GM21619 (cell line): ENCODE data around the gene FAM72A.
A peak's percentile ranks its signal among the peaks of the same experiment; 100 is the strongest.
"Not testable (repeated sequence)": the region's sequence is repeated elsewhere in the genome, so short reads cannot be mapped to it uniquely, and the experiment has no call there.

ENCODE experiments used
- ATAC-seq: cut with Tn5 transposase; IDR thresholded peaks from one replicate; pipeline ENCODE4 v1.9.1; 2021; ENCODE audit not compliant: unreplicated experiment

The FAM72A gene

DNA sequence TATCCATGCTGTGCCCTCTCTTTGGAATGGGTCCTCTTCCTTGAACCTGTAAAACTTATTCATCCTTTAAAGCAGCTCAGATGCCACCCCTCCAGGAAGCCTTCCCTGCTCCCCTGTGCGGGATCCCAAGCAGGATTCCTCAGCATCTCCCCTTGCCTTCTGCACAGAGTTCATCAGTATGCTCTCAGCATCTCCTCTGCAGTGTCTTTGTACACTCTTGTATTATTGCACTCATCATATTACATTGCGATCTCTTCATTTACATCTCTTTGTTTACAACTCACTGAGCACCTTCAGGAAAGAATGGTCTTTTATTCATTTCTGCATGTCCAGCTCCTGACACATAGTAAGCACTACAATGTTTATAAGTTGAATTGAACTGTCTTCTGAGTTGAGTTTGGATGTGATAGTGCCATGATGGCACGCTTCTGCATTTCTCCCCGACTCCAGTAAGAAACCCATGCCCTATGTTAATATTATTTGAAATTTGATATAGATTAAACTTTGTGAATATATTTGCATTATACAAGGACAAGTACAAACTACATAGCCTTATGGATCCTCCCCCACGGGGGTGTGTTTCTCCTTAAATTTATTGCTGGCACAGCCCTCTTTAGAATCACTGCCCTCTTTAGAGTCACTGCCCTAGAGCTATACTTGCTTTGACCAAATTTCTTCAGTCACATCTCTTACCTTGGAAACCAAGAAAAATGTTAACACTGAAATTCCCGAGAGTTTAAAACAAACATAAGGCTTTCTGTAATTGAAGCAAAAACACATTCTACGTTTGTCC is 13.2 kb upstream of the FAM72A start:
- not testable (repeated sequence) for ATAC-seq

DNA sequence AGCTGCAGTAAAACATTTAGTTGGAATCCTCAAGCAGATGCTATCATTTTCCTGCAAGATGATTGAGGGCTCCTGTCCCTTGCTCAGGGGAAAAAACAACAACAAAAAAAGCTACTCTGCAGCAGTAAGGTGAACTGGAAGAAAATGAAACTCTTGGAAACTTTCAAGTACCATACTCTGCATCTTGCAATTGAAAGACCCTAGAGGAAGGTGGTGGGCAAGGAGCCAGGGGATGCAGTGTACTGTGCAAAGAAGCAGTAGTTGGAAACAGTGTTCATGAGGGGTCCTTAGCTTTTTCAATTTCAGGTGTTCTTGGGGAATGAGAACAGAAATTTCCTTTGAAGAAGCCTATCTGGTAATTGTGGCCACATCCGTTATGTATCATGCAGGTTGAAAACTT is 8.2 kb upstream of the FAM72A start:
- not testable (repeated sequence) for ATAC-seq

DNA sequence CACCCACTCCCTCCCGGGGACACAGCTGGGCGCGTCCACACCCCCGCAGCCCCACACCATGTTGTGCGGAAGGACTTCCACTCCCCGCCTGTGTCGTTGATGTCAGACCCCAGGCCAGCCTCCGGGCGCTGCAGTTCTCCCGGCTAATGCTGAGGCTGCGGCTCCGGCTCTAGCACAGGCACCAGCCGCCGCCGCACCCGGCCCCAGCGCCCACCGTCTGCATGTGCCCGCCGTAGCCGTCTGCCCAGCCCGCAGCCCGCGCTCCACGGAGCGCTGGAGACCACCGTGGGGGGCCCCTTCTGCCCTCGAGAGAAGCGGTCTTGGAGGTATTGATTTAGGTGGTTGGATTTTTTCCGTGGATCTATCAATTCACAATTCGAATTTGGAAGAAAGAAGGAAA is 2.9 kb upstream of the FAM72A start:
- ATAC-seq, result not testable (repeated sequence)

DNA sequence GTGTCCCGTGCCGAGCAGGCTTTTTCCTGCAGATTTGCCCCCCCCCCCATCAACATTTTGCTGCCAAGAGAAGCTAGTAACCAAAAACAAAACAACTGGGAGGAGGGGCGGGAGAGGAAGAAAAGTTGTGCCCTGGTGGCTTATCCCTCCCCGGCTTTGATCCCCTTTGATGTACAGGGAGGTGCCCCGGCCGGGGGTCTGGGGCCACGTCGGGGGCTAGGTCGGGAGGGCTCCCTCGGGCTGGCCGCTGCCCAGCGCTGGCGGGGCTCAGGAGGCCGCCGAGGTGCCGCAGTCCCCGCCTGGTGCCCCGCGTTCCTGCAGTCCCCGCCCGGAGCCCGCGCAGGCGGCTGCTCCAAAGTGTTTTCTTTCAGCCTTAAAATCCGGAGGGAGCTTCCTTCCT is 2.2 kb upstream of the FAM72A start:
- ATAC-seq, result not testable (repeated sequence)

DNA sequence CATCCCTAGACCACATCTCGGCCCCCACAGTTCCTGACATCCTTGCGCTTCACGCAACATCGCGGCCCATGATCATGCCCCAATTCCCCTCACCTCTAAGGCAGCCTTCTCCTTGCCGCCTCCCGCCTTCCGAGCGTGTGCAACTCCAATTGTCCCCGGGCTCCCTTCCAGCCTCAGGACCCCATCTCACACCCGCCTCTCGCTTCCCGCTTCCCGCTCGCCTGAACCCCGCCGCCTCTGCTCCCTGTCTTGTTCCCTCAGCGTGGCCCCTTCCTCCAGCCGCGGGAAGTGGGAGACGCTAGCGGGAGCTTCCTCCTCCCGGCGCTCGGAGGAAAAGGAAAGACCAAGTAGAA is 1.5 kb upstream of the FAM72A start:
- not testable (repeated sequence) for ATAC-seq

DNA sequence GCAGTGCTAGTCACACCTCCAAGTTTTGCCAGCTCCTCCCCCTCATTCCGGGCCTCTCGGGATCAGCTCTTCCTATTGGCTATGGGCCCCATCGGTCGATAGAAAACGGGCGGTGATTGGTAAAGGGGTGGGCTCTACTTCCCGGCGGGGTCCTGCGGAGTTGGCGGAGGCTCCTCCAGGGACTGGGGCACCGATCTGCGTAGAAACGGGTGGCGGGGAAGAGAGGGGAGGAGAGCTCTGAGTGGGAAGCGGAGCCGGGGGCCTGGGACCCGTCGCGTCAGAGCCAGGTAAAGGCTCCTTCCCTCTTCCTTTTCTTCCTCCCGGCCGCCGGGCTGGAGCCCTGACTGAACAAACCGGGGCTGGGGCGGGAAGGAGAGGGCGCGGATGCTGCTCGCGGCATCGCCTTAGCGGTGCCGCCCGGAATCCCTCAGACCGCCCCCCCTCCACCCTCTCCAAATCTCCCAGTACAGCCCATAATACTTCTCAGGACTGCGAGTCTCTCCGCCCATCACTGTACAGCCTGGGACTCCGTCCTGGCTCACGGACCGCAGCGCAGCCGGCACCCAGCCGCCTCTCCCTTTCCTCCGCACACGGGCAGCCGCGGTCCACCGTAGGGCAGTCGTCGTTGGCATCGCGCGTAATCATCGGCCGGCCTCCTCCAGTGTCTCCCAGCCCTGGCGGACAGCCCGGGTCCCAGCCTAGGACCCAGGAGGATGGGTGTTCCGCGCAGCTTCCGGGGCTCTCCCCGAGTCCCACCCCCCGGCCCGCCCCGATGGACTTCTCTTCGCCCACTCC is 922 bp upstream of the FAM72A start, which contains the start of gene SRGAP2:
Gene SRGAP2, plus strand, starts transcription at position 178 of the 795 bp plus-strand sequence. CDS start 2,430 bp downstream, outside the sequence.
- peak; percentile 7 for ATAC-seq

DNA sequence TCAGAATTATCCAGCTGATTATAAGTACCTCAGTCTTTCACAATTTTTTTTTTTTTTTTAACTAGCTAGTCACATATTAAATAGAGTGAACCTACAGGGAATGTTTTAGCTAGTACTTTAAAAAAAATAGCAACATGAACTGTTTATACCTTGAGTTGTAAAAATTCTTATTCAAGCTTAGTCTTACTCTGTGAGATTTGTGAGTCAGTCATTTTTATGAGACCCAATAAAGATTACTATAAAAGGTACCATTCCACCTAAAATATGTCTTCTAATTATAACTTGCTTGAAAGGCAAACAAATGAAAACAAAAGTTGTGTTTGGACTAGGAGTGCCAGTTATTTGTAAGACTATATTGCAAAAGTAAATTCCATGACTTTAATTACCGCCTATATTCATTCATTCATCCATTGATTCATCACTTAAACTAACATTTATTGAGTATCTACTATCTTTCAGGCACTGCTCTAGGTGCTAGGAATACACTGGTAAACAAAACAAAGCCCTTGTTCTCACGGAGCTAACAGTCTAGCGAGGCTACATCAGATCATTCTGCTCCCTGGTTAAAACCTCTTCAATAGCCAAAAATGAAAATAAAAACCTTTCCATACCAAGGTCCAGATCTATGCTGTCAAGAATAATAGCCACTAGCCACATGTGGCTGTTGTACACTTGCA is 5.8 kb downstream of the FAM72A start:
- not testable (repeated sequence) for ATAC-seq

DNA sequence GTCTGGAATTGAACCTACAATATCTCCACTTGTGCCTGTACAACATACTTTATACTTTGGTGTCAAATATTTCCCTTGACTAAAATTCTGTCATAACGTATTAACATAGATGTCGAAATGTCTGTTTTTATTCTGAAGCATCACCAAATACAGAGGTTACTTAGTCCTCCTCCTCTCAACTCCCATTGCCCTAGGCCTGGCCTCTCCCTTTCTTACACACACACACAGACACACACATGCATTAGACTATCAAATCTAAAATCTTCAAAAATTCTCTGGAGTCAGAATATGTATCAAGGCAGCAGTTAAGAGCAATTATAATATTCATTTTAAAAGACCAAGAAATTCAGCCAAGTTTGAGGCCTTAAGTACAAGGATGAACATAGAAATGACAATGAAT is 7.5 kb downstream of the FAM72A start:
- ATAC-seq, result not testable (repeated sequence)

DNA sequence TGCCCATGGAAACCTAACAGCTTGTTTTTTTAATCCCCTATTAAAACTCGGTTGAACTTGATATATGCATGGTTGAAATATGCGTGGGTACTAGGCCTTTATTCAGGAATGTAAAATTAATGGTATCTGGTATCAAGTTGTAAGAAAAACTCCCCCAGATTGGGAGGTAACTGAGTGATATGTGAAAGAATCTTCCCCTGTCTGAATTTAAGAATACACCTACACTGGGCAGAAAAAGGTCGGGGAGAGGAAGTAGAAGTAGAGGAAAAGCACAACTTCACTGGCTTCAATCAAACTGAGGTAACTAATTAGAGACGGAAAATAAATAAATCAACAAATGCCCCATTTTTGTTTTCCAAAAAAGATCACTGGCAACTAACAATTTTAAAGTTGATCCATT is 15.8 kb downstream of the FAM72A start:
- ATAC-seq, result not testable (repeated sequence)

DNA sequence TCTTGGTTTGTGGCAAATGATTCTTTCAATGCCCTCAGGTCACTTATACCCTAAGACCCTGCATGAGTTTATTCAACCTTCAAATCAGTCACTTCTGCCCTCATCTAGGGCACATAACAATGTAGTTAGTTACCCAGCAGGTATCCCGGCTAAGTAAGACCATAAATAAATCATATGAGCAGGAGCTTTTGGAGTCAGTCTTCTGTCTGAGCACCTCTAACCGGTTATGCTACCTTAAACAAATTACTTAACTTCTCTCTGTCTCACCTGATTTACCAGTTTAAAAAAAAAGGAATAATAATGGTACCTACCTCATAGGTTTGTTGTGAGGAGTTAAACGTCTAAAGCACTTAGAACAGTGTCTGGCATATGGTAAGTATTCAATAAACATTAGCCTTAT is 16.9 kb downstream of the FAM72A start:
- ATAC-seq, result not testable (repeated sequence)

DNA sequence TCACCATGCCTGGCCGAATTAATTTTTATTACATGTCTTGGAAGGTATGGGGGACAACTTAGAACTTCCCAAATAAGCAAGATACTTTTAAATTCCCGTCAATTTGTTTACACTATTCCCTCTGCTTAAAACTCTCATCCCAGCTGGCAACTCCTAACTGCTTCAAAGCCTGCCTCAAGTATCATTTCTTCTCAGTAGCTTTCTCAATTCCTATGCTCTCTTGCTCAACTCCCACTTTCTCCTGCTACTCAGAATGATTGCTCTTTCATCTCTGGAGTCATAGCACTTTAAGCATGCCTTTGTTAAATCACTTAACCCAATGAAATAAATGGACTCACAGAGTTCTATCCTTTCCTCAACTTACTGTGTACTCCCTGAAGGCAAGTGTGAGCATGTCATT is 18.9 kb downstream of the FAM72A start:
- ATAC-seq, result not testable (repeated sequence)

DNA sequence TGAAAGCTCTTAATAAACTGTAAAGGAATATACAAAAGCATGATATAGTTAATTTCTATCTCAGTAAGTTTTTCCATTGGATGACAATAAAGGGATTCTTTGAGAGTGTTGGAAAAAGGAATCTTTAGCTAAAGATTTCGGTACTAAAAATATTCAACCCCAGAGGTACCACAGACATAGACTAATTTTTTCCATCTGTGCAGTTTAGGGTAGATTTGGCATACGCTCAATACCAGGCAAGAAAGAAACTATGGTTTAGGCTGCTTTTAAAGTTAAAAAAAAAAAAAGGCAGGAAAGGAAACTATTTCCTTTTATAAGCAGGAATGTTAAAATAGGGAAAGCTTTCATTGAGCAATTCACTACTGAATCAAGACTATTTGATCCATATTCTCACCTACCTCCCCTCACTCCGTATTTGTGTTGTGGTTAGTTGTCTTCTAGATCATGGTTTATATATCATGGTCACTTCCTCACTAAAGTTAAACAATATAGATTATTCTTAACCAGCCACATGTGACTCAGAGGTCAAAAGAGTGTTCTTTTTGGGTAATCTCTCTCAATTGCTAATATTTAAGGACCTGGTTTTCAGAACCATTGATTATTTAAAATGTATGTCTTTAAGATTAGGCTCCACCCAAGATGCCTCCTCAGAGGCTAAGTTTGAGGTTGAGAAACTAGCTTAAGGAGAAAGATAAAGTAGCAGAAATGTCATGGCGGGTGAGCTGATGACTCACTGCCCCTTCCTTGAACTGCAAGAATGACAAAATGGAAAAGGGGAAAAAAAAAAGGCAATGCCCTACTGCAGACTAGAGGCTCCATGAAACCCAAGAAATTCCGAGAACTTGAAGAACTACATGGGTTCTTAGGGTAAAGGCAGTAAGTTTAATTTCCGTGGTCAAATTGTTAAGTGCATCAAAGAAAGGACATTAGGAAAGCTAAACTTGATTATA is 20.0 kb downstream of the FAM72A start:
- not testable (repeated sequence) for ATAC-seq

DNA sequence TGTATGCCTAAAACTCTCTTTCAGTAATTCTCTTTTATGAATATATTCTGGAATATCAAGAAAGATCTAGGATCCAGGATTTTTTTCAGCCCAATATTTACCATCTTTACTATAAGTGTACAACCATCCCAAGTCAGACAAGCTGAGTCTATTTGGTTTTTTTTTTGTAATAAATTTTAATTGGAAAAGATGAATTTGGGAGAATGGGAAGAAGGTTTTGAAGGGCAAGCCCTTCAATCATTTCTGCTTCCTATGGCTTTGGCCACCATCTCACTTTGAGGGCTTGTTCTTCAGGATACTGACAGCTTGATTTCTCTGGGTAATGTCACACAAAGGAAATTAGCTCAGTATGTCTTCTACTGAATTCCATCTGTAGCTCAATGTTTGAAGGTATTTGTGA is 23.0 kb downstream of the FAM72A start:
- ATAC-seq, result not testable (repeated sequence)

DNA sequence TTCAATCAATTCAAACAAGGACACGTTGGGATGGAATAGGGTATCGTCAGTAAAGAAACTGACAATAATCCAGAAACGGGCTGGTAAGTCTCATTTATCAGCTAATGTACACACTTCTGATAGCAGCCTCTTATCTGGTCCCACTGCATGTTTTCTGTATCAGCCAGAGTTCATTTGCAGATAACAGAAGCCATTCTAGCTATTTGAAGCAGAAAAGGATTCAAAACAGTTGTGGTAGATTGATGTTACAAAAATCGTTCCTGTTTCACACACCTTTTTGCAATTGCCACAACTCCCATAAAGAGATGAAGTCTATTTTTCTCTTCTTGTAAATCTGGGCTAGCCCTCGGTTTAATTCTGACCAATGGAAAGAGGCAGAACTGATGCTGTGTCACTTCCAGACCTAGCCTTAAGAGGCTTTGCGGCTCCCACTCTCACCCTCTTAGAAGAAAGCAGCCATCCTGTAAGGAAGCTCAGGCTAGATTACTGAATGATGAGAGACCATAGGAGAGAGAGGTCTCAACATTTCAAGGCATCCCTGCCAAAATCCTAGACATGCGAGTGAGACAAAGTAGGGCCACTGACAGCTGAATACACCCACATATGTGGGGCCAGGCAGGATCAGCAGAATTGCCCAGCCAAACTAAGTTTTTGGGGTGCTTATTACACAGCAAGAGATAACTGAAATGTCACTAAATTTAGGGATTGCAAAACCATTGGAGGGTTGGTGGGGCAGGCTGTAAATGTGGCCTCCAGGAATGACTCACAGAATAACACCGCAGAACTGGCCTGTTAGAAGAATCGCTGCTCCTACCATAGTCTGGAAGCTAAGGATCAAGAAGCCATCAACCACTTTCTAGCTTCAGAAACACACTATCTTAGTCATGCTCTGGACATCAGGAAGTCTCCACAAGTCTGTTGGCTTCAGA is 24.3 kb downstream of the FAM72A start:
- not testable (repeated sequence) for ATAC-seq

DNA sequence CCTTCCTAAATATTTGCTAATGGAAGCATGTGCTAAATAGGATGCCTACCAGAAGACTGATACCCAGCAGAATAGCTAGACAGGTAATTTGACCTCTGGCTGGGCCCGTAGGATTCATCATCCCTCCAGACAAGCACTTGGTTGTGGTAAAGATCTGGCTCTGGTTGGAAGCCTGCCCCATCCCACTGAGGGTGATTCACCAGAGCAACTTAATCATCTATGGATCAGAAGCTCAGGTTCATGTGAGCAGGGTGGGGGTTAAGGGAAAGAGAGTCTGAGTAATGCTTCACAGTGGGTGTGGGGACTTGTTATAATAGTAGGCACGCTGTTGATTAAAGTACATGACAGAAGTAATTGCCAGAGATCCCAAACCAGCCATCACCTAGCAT is 26.5 kb downstream of the FAM72A start:
- not testable (repeated sequence) for ATAC-seq

DNA sequence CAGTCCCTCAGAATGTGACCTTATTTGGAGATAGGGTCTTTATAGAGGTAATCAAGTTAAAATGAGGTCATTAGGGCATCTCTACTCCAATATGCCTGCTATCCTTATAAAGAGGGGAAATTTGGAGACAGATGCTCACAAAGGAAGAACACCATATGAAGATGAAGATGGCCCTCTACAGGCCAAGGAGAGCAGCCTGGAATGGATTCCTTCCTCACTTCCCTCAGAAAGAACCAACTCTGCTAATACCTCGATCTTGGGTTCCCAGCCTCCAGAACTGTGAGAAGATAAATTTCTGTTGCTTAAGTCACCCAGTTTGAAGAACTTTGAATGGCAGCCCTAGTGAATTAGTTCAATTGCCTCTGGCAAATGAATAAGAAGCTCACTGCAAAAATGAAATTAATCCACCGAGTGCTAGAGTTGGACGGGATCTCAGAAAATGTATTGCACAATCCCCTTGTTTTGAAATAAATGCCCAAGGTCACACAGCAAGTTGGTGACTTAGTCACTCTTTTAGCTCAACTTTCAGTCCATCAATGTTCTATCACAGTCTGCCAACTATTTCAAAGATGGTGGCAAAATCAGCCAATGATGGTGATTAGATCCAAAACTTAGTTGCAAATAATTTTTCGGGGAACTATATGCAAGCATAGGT is 27.1 kb downstream of the FAM72A start:
- not testable (repeated sequence) for ATAC-seq

DNA sequence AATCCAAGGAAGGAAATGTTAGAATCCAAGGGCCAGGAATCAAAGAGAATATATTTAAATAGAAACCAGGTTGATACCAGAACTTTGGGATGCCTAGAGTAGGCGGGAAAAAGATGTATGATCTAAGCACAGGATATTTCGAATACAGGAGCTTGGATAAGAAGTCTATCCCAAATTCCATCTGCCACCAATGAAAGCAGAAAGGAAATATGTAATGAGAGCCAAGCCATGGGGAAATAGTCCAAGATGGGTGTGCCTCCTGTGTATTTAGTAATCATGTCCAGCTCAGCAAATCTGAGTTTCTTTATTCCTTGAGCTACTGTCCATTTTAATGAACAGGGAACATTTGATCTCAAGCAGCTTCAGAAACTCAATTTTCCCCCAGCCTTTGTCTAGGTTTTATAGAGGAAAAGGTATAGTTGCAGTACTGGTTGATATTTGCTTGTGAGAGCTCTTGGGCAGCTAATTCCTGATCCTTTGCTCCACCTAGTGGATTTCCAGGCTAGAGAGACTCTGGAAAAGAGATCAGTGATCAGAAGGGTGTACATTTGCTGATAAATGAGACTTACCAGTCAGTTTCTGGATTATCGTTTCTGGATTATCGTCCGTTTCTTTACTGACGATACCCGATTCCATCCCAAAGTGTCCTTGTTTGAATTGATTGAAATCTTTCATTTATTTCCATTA is 28.3 kb downstream of the FAM72A start:
- ATAC-seq, result not testable (repeated sequence)

DNA sequence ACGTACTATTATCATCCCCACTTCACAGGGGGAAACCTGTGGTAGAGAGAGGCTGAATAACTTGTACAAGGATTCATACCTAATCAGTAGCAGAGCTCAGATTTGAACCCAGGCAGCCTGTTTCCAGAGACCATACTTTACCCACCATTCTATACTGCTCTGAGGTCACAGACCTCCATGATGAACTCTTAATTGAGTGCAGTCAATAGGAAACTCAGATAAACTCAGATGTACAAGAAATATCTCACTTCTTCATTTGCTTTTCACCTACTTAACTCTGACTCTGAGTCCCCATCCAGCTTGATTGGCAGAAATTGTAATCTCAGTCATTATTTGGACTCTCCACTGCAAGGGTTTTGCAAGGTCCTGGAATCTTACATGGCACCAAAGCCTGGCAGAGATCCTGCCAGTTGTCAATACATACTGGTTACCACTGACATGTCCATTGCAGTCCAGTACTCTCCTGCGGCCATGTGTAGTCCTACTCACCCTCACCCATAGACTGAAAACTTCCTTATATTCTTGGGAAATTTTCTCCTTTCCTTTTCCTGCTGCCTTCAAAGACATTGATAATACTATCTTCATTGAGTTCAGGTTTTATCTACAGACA is 29.4 kb downstream of the FAM72A start:
- ATAC-seq, result not testable (repeated sequence)
